IMR-90 (cell line): ENCODE data around the gene BMP5.

Experiments used
- CEBPB ChIP-seq: IDR thresholded peaks from 2 replicates; pipeline ENCODE4 v1.6.1; 2012; ENCODE audit warnings: low read depth, low read length, improper control_type of control experiment
- MAFK ChIP-seq: IDR thresholded peaks from 2 replicates; pipeline ENCODE4 v1.6.1; 2012; ENCODE audit warnings: low read depth, low read length, improper control_type of control experiment
- NFE2L2 ChIP-seq: fragments of 150-350 bp; IDR thresholded peaks from 2 replicates; pipeline ENCODE4 v1.6.1; 2016; ENCODE audit warnings: low read depth, mild to moderate bottlenecking, low read length
- RCOR1 ChIP-seq: IDR thresholded peaks from 2 replicates; pipeline ENCODE4 v1.6.1; 2012; ENCODE audit warnings: mild to moderate bottlenecking, low read length, improper control_type of control experiment; ENCODE audit not compliant: insufficient replicate concordance
- TF ChIP-seq, protein P1 (sequence below): fragments of 150-350 bp; IDR thresholded peaks from 2 replicates; pipeline ENCODE4 v1.6.1; 2017; ENCODE audit warnings: mild to moderate bottlenecking, antibody characterized with exemption, low read length, low read depth
- TF ChIP-seq, protein P2 (sequence below): conservative IDR thresholded peaks from 2 replicates; pipeline ENCODE4 v1.5.1; 2012; ENCODE audit warnings: mild to moderate bottlenecking, low read depth, low read length, improper control_type of control experiment

DNA sequence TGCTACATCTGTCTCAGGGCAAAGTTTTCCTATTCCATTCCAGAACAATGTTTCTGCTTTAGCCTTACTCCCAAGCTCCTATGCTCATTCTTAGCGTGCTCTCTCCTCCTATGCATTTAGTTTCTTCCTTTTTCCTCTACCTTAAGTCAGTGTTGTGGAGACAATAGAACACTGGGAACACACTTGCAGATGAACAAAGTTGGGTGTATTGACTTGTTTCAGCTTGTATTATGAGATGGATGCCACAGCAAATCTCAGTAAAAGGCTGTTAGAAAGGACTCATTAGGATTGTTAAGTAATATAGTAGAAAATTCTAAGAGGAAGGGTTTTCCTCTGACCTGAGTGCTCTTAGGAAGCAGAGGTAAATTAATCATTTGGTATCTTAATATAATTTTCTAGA, 48.4 kb downstream of the BMP5 start:
- TF ChIP-seq RCOR1 (no peak), MAFK (no peak), NFE2L2 (no peak), CEBPB (no peak)
- TF ChIP-seq, protein P1, sequence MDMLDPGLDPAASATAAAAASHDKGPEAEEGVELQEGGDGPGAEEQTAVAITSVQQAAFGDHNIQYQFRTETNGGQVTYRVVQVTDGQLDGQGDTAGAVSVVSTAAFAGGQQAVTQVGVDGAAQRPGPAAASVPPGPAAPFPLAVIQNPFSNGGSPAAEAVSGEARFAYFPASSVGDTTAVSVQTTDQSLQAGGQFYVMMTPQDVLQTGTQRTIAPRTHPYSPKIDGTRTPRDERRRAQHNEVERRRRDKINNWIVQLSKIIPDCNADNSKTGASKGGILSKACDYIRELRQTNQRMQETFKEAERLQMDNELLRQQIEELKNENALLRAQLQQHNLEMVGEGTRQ: no peak
- TF ChIP-seq, protein P2, sequence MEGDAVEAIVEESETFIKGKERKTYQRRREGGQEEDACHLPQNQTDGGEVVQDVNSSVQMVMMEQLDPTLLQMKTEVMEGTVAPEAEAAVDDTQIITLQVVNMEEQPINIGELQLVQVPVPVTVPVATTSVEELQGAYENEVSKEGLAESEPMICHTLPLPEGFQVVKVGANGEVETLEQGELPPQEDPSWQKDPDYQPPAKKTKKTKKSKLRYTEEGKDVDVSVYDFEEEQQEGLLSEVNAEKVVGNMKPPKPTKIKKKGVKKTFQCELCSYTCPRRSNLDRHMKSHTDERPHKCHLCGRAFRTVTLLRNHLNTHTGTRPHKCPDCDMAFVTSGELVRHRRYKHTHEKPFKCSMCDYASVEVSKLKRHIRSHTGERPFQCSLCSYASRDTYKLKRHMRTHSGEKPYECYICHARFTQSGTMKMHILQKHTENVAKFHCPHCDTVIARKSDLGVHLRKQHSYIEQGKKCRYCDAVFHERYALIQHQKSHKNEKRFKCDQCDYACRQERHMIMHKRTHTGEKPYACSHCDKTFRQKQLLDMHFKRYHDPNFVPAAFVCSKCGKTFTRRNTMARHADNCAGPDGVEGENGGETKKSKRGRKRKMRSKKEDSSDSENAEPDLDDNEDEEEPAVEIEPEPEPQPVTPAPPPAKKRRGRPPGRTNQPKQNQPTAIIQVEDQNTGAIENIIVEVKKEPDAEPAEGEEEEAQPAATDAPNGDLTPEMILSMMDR: no peak
